ENCODE data around the gene LRMDA.

Gene LRMDA

GRCh38 chr10:76558586-76558985 lies 1127.2 kb downstream of the LRMDA start:
- TF ChIP-seq CTCF (IDR thresholded peaks at IDR 0.05; ENCODE audit: low read depth, low read length, missing control alignments): no peak
- H3K4me3 ChIP-seq (ENCODE audit: low read depth, low read length): no peak overlapping the region
- no peak for DNase-seq (ENCODE audit: low read depth)

GRCh38 chr10:76558996-76559891 lies 1127.8 kb downstream of the LRMDA start:
- DNase-seq (ENCODE audit: low read depth): no peak
- H3K4me3 ChIP-seq (ENCODE audit: low read depth, low read length): no peak overlapping the region

GRCh38 chr10:76559892-76560220 lies 1128.4 kb downstream of the LRMDA start:
- H3K4me3 ChIP-seq (ENCODE audit: low read depth, low read length): no peak overlapping the region
- no peak for TF ChIP-seq CTCF (IDR thresholded peaks at IDR 0.05; ENCODE audit: low read depth, low read length, missing control alignments)
- DNase-seq (ENCODE audit: low read depth): no peak

More at GRCh38 chr10:76558996-76559891, 1127.8 kb downstream of the LRMDA start:
- no peak for TF ChIP-seq CTCF (IDR thresholded peaks at IDR 0.05; ENCODE audit: low read depth, low read length, missing control alignments)

GRCh38 chr10:76560338-76560737 lies 1128.9 kb downstream of the LRMDA start:
- no peak for DNase-seq (ENCODE audit: low read depth)
- H3K4me3 ChIP-seq (ENCODE audit: low read depth, low read length): no peak overlapping the region
- TF ChIP-seq CTCF (IDR thresholded peaks at IDR 0.05; ENCODE audit: low read depth, low read length, missing control alignments): no peak

GRCh38 chr10:76563286-76563685 lies 1131.9 kb downstream of the LRMDA start:
- no peak for DNase-seq (ENCODE audit: low read depth)
- TF ChIP-seq CTCF (IDR thresholded peaks at IDR 0.05; ENCODE audit: low read depth, low read length, missing control alignments): no peak
- H3K4me3 ChIP-seq (ENCODE audit: low read depth, low read length): no peak overlapping the region

- DNase-seq (ENCODE audit: low read depth): no peak
- no peak for TF ChIP-seq CTCF (IDR thresholded peaks at IDR 0.05; ENCODE audit: low read depth, low read length, missing control alignments)
- no peak overlapping the region for H3K4me3 ChIP-seq (ENCODE audit: low read depth, low read length)
Measured at GRCh38 chr10:76572021-76572420, 1140.6 kb downstream of the LRMDA start.
